Fibroblast of skin of abdomen (primary cell): ENCODE data around the gene PC.

Experiments used
- DNase-seq: peaks from one replicate; pipeline ENCODE4 v3.0.0-alpha.2; 2013

Gene PC

GRCh38 chr11:66907751-66908630 is 50.2 kb downstream of the PC start:
- no peak for DNase-seq

- DNase-seq, result peak; percentile 69
These were observed 52.0 kb downstream of the PC start for GRCh38 chr11:66906061-66906733.

- DNase-seq, result no peak
These were observed 52.6 kb downstream of the PC start for GRCh38 chr11:66905631-66906030.

GRCh38 chr11:66904981-66905521 is 53.1 kb downstream of the PC start:
- DNase-seq, result no peak

- DNase-seq, result no peak
These were observed 53.6 kb downstream of the PC start for GRCh38 chr11:66904561-66904960.

- peak; percentile 20 for DNase-seq
These were observed 54.1 kb downstream of the PC start for GRCh38 chr11:66904055-66904454.

- DNase-seq, result no peak
These were observed 55.6 kb downstream of the PC start for GRCh38 chr11:66902486-66903177.

GRCh38 chr11:66901964-66902390 is 56.2 kb downstream of the PC start:
- no peak for DNase-seq

- DNase-seq, result no peak
These were observed 64.0 kb downstream of the PC start for GRCh38 chr11:66894141-66894540.

- DNase-seq, result no peak
These were observed 65.3 kb downstream of the PC start for GRCh38 chr11:66892911-66893310.

GRCh38 chr11:66891851-66892660 is 66.1 kb downstream of the PC start:
- DNase-seq, result peak; percentile 87

- no peak for DNase-seq
These were observed 68.2 kb downstream of the PC start for GRCh38 chr11:66889960-66890359.

GRCh38 chr11:66888282-66888681 is 69.9 kb downstream of the PC start:
- no peak for DNase-seq

GRCh38 chr11:66887526-66887925 is 70.7 kb downstream of the PC start:
- DNase-seq, result no peak

- DNase-seq, result no peak
These were observed 71.4 kb downstream of the PC start for GRCh38 chr11:66886671-66887221.

- no peak for DNase-seq
These were observed 72.2 kb downstream of the PC start for GRCh38 chr11:66885950-66886440.

- DNase-seq, result no peak
These were observed 72.7 kb downstream of the PC start for GRCh38 chr11:66885469-66885868.

- DNase-seq, result no peak
These were observed 73.7 kb downstream of the PC start for GRCh38 chr11:66884443-66884842.

- peak; percentile 44 for DNase-seq
These were observed 74.9 kb downstream of the PC start for GRCh38 chr11:66883016-66883965.

GRCh38 chr11:66882561-66883015 is 75.6 kb downstream of the PC start:
- no peak for DNase-seq
